Activated effector memory CD4-positive, alpha-beta T cell treated with Interleukin-2 at 50 U/mL for 16 hours (primary cell): ENCODE measurements around the gene ALPI.
"Not testable (repeated sequence)": the region's sequence is repeated elsewhere in the genome, so short reads cannot be mapped to it uniquely, and the experiment has no call there.

ENCODE experiments used
- DNase-seq: peaks from one replicate; pipeline ENCODE4 v3.0.0-alpha.2; 2020

The ALPI gene

GRCh38 chr2:232455426-232456255, at the start of gene ALPI:
ALPI (plus strand) TSS chr2:232456153; CDS start chr2:232456200, 47 bp downstream.
- no peak for DNase-seq

- no peak for DNase-seq
Observed at GRCh38 chr2:232406556-232407310, 49.2 kb upstream of the ALPI start, which contains the start of gene ALPG. ALPG (plus strand) TSS chr2:232406844; CDS start chr2:232406895, 51 bp downstream.

- DNase-seq = not testable (repeated sequence)
Observed at GRCh38 chr2:232407428-232408150, 48.4 kb upstream of the ALPI start.

- DNase-seq = not testable (repeated sequence)
Observed at GRCh38 chr2:232408269-232408668, 47.7 kb upstream of the ALPI start.

- not testable (repeated sequence) for DNase-seq
Observed at GRCh38 chr2:232409617-232410016, 46.3 kb upstream of the ALPI start.

- DNase-seq = no peak
Observed at GRCh38 chr2:232410238-232410900, 45.6 kb upstream of the ALPI start.

GRCh38 chr2:232411901-232412629, 43.9 kb upstream of the ALPI start:
- DNase-seq = no peak

- no peak for DNase-seq
Observed at GRCh38 chr2:232412986-232413385, 43.0 kb upstream of the ALPI start.

- DNase-seq = no peak
Observed at GRCh38 chr2:232415138-232415690, 40.7 kb upstream of the ALPI start.

GRCh38 chr2:232415736-232416520, 40.0 kb upstream of the ALPI start:
- no peak for DNase-seq

GRCh38 chr2:232416521-232417470, 39.2 kb upstream of the ALPI start:
- DNase-seq = no peak

- DNase-seq = no peak
Observed at GRCh38 chr2:232417489-232417888, 38.5 kb upstream of the ALPI start.

- no peak for DNase-seq
Observed at GRCh38 chr2:232418056-232418455, 37.9 kb upstream of the ALPI start.

- DNase-seq = no peak
Observed at GRCh38 chr2:232418466-232419244, 37.3 kb upstream of the ALPI start.

- no peak for DNase-seq
Observed at GRCh38 chr2:232419245-232420072, 36.5 kb upstream of the ALPI start.

- no peak for DNase-seq
Observed at GRCh38 chr2:232420073-232420454, 35.9 kb upstream of the ALPI start.

- peak; percentile 9 for DNase-seq
Observed at GRCh38 chr2:232420463-232421188, 35.3 kb upstream of the ALPI start.
